Right cardiac atrium (tissue), 5 donors: ENCODE results near the gene CHST13. TPM values are rescaled to one million over a fixed set of nuclear protein-coding genes. Genes with fewer than 3 reads are reported as not detected.

ENCODE experiments used
- ATAC-seq, 2 donors: fragments of 200-7000 bp; cut with Tn5 transposase; one replicate each; pipeline versions ENCODE4 v1.8.0 to v1.9.1; 2020; ENCODE audit warnings: moderate library complexity in 2 of 2, mild to moderate bottlenecking in 1 of 2
- DNase-seq, 3 donors: peaks; one replicate each; pipeline ENCODE4 v3.0.0-alpha.2; 2020
- H3K27ac ChIP-seq: one replicate; pipeline ENCODE4 v1.5.1; 2013; ENCODE audit warnings: mild to moderate bottlenecking, low read length, control low read depth, moderate library complexity
- H3K27me3 ChIP-seq: one replicate; pipeline ENCODE4 v1.6.1; 2013; ENCODE audit not compliant: control insufficient read depth, insufficient read depth
- H3K4me1 ChIP-seq: one replicate; pipeline ENCODE4 v1.6.1; 2013; ENCODE audit warnings: low read length; ENCODE audit not compliant: control insufficient read depth, insufficient read depth
- H3K4me3 ChIP-seq: one replicate; pipeline ENCODE4 v1.5.1; 2013; ENCODE audit warnings: low read length, control low read depth
- H3K9me3 ChIP-seq: one replicate; pipeline ENCODE4 v1.6.1; 2013; ENCODE audit warnings: low read length; ENCODE audit not compliant: control insufficient read depth
- WGBS: extraction: QIAGEN DNeasy Blood & Tissue Kit; methylation state at CpG from one replicate; pipeline ENCODE4 v1.1.7; 2013; 5-methylcytosine and 5-hydroxymethylcytosine counted together
- intact Hi-C, 4 donors: fragments of 100-400 bp; cut with DNase I; formaldehyde crosslinking; loops; one replicate each; pipeline versions ENCODE4 v1.11.0 to v1.14.0; 2022 to 2023
- polyA plus RNA-seq: library from polyadenylated mRNA; stranded (reverse); fragments of 200-250 nt; gene quantifications from one replicate; pipeline ENCODE4 v1.2.3, GENCODE V29; 2013
- total RNA-seq, 4 donors: library from RNA; stranded (reverse); fragmentation: NEBNext Ultra II Directional; extraction: Animal tissue kit (Norgen Biotek cat#: 25700); gene quantifications; one replicate each; pipeline ENCODE4 v1.2.1, GENCODE V29; 2021
- donor health status: healthy with polysubstance abuse.
- donor health status: DM: no; HTN: yes; CAD: no.
- donor health status: DM: no; HTN: no; CAD: no.
- donor health status: DM: no; HTN: yes; CAD: no; lungs with severe emphysema.
- donor health status: DM: yes; HTN: yes; CAD: no.

CHST13 gene
- total and polyA plus RNA-seq, 5 donors, result 0.11 to 0.59 (median 0.27) TPM; not detected in 1

DNA sequence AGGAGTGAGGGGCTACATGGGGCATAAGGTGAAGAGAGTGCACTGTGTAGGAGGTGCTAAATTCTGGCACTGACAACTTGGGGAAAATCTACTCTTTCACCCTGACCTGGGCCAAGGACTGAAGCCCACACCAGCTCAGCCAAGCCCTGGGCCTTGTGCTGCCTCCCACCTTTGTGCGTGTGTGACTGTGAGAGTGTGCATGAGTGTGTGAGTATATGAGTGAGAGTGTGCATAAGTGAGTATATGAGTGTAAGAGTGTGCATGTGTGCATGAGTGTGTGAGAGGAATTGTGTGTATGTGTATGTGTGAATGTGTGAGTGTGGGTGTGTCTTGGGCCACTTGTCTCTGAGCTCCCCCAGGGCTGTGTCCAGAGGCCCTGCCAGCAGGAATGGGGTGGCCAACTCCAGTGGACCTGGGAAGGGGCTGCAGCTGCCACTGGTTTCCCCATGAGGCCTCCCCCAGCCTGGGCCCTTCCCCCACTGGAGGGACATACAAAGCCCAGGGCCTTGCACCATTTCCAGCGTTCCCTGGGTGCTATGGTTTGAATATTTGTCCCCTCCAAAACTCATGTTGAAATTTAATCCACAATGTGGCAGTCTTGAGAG lies 19.6 kb downstream of the CHST13 start:
- intact Hi-C loops, result no loop called here
- Histone ChIP-seq H3K9me3 (no peaks in the 10 kb centered on the region), H3K27ac (no peak overlapping the region), H3K4me3 (no peak overlapping the region), H3K4me1 (no peaks in the 10 kb centered on the region), H3K27me3 (no peaks in the 10 kb centered on the region)
- 87% methylated on average over 2 of the region's 2 CpGs for WGBS
- ATAC-seq (no peak), DNase-seq (peak in 1 of 3 donors; percentile 2)

- intact Hi-C loops, result no loop called here
- Histone ChIP-seq H3K4me3 (no peak overlapping the region), H3K27me3 (no peaks in the 10 kb centered on the region), H3K4me1 (no peaks in the 10 kb centered on the region), H3K27ac (no peak overlapping the region), H3K9me3 (no peaks in the 10 kb centered on the region)
- WGBS, result 72% methylated on average over 7 of the region's 7 CpGs
- DNase-seq (no peak), ATAC-seq (no peak)
Observed at GRCh38 chr3:126544596-126545281, 20.8 kb downstream of the CHST13 start.

- Histone ChIP-seq H3K9me3 (no peaks in the 10 kb centered on the region), H3K4me3 (no peak overlapping the region), H3K27me3 (no peaks in the 10 kb centered on the region), H3K27ac (no peak overlapping the region), H3K4me1 (no peaks in the 10 kb centered on the region)
- DNase-seq, result no peak
- intact Hi-C loops, result no loop called here
- no peak for ATAC-seq
- WGBS, result 75% methylated on average over 5 of the region's 5 CpGs
Observed at GRCh38 chr3:126545544-126545943, 21.6 kb downstream of the CHST13 start.

DNA sequence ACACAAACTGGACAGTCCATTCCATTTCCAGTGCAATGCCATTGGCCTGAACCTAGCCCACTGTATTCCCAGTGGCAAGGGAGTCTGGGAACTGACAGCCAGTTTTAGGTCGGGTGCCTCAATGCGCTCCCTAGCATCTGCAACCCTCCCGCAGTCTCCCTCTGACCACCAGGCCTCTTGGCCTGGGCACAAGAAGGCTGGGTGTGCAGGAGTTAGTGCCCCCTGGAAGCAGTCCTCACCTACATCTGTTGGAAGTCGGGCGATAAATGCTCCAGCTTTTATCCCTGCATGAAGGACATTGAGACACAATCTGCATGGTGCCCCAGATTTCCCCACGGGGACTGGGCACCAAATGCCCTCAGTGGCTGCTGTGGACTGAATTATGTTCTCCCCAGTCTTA lies 22.1 kb downstream of the CHST13 start:
- Histone ChIP-seq H3K27me3 (no peaks in the 10 kb centered on the region), H3K4me3 (no peak overlapping the region), H3K4me1 (no peaks in the 10 kb centered on the region)

DNA sequence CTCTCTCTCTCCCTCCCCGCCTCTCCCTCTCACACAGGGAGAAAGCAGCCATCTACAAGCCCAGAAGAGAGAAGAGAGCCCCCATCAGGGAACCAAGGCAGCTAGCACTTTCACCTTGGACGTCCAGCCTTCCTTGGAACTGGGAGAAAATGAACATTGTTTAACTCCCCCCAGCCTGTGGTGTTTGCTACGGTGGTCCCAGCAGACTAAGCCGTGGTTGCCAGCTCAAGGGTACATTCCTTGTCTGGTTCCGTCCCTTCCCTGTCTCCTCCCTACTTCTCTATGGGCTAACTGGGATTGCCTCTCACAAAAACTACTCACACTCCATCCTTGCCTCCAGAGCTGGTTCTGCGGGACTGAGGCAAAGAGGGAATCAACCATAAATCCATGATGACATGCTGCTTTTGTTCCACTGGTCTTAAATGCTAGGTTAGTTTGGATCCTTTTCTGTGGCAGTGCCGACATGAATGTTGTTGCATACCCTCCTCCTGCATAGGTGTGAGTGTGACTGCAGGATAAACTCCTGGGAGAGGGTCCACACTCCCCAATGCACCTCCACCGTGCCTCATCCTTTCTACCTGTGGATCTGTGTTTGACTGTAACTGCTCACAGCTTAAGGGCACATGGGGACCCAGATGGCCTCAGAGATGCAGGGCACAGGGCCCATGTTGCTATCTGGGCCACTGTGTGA lies 22.7 kb downstream of the CHST13 start:
- WGBS, result 72% methylated on average over 8 of the region's 8 CpGs

More for the DNA sequence above, 22.1 kb downstream of the CHST13 start:
- intact Hi-C loops, result no loop called here
- WGBS, result 91% methylated on average over 6 of the region's 6 CpGs
- peak in 1 of 3 donors; percentile 18 for DNase-seq
- no peak for ATAC-seq
- H3K9me3 ChIP-seq, result no peaks in the 10 kb centered on the region
- no peak overlapping the region for H3K27ac ChIP-seq

DNA sequence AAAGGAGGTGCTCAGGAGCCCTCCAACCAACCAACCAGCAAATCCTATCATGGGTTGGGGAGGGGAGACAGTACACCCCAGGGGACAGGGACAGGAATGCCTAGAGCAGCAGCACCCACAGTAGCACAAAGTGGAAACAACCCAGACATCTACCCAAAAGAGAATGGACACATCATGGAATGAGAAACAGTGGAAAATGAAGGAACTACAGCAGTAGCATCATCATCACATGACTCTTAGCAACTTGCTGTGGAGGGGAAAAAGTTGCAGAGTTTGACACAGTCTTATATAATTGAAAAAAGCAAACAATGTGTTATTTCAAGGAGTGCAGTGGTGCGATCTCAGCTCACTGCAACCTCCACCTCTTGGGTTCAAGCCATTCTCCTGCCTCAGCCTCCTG lies 23.8 kb downstream of the CHST13 start:
- no peak overlapping the region for H3K4me3 ChIP-seq
- H3K27me3 ChIP-seq, result no peaks in the 10 kb centered on the region
- H3K9me3 ChIP-seq, result no peaks in the 10 kb centered on the region
- intact Hi-C loops, result no loop called here
- peak in 1 of 3 donors; percentile 7 for DNase-seq
- WGBS, result 72% methylated on average over 1 of the region's 1 CpG
- no peak overlapping the region for H3K27ac ChIP-seq
- H3K4me1 ChIP-seq, result no peaks in the 10 kb centered on the region
- no peak for ATAC-seq

More for the DNA sequence above, 22.7 kb downstream of the CHST13 start:
- H3K27ac ChIP-seq, result no peak overlapping the region
- no peaks in the 10 kb centered on the region for H3K27me3 ChIP-seq
- no peaks in the 10 kb centered on the region for H3K4me1 ChIP-seq
- H3K4me3 ChIP-seq, result no peak overlapping the region
- intact Hi-C loops, result no loop called here
- DNase-seq (peak in 1 of 3 donors; percentile 1), ATAC-seq (no peak)
- H3K9me3 ChIP-seq, result no peaks in the 10 kb centered on the region

DNA sequence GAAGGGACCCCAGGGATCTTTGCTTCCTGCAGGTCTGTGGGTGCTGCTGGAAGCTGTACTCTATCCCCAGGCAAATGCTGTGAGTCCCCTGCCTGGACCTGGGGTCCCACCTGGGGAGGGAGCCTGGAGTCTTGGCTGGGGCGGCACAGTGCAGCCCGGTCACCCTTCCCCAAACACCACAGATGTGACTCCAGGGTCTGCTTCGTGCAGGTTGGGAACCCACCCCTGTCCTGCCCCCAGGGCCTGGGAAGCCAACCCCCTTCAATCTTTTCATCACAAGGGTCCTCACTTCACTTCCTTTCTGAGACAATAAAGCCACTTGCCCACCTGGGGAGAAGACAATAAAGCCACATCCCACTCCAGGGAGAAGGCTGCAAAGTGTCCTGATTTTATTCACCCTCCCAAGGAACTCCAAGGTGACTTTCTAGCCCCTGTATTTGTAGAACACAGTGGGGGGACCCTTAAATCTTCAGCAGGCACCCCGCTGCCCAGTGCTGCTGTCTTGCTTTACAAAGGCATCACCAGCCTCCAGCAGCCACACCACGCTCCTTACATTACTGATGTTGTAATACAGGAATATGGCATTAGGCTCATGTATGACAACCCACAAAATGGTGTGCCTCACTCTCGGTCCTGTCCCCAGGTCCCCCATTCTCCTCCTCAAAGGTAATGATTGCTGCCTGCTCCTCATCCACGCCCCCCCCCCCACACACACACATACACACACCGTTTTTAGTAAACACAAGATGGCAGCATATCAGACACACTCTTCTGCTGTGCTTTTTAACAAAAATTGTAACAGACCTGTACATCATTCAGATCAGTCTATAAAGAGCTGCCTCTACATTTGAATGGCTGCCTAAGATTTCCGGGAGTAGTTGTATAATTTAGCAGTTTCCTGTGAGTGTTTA lies 24.9 kb downstream of the CHST13 start:
- H3K4me1 ChIP-seq, result no peaks in the 10 kb centered on the region
- DNase-seq, result peak in 1 of 3 donors; percentile 27
- no peak overlapping the region for H3K4me3 ChIP-seq
- no peaks in the 10 kb centered on the region for H3K9me3 ChIP-seq
- intact Hi-C loops, result no loop called here
- ATAC-seq, result no peak
- 57% methylated on average over 9 of the region's 9 CpGs for WGBS
- no peak overlapping the region for H3K27ac ChIP-seq
- no peaks in the 10 kb centered on the region for H3K27me3 ChIP-seq

GRCh38 chr3:126549861-126550487 lies 26.0 kb downstream of the CHST13 start:
- intact Hi-C loops, result no loop called here
- Histone ChIP-seq H3K4me3 (no peak overlapping the region), H3K4me1 (no peaks in the 10 kb centered on the region), H3K9me3 (no peaks in the 10 kb centered on the region), H3K27ac (no peak overlapping the region), H3K27me3 (no peaks in the 10 kb centered on the region)
- DNase-seq (peak in 1 of 3 donors; percentile 48), ATAC-seq (no peak)
- 67% methylated on average over 12 of the region's 12 CpGs for whole genome bisulfite sequencing

- ATAC-seq (no peak), DNase-seq (peak in 1 of 3 donors; percentile 33)
- no peak overlapping the region for H3K4me3 ChIP-seq
- intact Hi-C loops, result no loop called here
- H3K27me3 ChIP-seq, result no peaks in the 10 kb centered on the region
- no peaks in the 10 kb centered on the region for H3K4me1 ChIP-seq
- 78% methylated on average over 11 of the region's 11 CpGs for WGBS
- H3K27ac ChIP-seq, result no peak overlapping the region
- no peaks in the 10 kb centered on the region for H3K9me3 ChIP-seq
Observed at GRCh38 chr3:126550488-126551051, 26.6 kb downstream of the CHST13 start.
